KOPT-K1 (cell line): ENCODE results near the gene TANK.
"Not testable (repeated sequence)": the region's sequence is repeated elsewhere in the genome, so short reads cannot be mapped to it uniquely, and the experiment has no call there.

ENCODE experiments used
- H3K27ac ChIP-seq: fragments of 200-600 bp; sonication (generic); 2 replicates; pipeline ENCODE4 v1.5.1; 2016; ENCODE audit warnings: antibody characterized with exemption, mild to moderate bottlenecking, low read depth, low read length; ENCODE audit not compliant: poor library complexity, severe bottlenecking
- H3K36me3 ChIP-seq: fragments of 200-600 bp; sonication (generic); 2 replicates; pipeline ENCODE4 v1.5.1; 2017; ENCODE audit warnings: antibody characterized with exemption, mild to moderate bottlenecking, low read length, moderate library complexity; ENCODE audit not compliant: insufficient read depth
- H3K9me3 ChIP-seq: fragments of 200-600 bp; sonication (generic); 2 replicates; pipeline ENCODE4 v1.5.1; 2017; ENCODE audit warnings: antibody characterized with exemption, low read length, mild to moderate bottlenecking; ENCODE audit not compliant: insufficient read depth, poor library complexity, severe bottlenecking

Gene TANK

DNA sequence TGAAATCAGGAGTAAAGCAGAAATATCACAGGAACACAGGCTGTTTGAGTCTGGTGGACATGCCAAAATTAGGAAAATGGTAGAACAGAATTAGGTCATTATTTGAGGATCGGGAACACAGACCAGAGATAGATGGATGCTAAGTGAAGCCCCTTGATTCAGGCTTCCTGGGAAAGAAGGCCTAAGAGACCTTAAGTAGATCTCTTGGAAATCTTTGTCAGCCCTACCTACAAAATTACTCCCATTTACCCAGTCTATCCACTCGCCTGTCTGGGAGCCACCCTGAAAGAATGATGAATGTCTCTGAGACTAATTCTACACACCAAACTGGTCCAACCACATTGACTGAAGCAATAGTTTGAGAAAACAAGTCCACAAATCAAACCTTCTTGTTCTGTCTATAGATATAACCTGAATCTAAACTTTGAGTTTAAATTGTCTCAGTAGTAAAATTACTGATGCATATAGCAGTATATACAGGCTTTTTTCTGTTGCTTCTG, 36.6 kb upstream of the TANK start:
- Histone ChIP-seq H3K36me3 (no peaks in the 10 kb centered on the region), H3K9me3 (no peaks in the 10 kb centered on the region), H3K27ac (no peak overlapping the region)

DNA sequence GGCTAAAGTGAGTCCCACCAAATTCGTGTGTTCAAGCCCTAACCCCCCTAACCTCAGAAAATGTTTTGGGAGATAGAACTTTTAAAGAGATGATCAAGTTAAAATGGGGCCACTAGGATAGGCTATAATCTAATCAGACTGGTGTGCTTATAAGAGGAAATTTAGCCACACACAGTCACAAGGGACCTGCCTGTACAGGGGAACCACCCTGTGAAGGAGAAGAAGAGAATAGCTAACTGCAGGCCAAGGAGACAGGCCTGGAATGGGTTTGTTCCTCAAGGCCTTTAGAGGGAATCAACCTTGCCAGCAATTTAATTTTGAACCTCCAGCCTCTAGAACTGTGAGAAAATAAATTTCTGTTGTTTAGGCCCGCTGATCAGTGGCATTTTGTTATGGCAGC, 36.0 kb upstream of the TANK start:
- Histone ChIP-seq H3K9me3 (no peaks in the 10 kb centered on the region), H3K27ac (no peak overlapping the region), H3K36me3 (no peaks in the 10 kb centered on the region)

DNA sequence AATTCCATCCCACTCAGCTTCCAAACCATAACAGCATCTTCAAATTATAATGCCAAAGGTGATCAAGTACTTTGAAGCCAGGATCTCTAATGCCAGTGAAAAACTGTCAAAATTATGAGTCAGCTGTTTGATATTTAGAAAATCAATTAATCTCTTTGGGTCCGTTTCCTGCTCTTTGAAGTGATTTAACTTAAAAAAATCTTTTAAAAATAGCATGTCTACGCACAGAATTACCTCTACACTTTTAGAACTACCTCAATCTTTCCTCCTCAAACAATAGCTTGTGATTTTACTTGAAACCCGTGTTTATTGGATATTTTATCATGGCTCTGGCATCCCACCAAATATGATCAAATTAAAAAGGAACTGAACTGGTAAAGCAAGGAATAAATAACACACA, 31.3 kb upstream of the TANK start:
- H3K27ac ChIP-seq: no peak overlapping the region

DNA sequence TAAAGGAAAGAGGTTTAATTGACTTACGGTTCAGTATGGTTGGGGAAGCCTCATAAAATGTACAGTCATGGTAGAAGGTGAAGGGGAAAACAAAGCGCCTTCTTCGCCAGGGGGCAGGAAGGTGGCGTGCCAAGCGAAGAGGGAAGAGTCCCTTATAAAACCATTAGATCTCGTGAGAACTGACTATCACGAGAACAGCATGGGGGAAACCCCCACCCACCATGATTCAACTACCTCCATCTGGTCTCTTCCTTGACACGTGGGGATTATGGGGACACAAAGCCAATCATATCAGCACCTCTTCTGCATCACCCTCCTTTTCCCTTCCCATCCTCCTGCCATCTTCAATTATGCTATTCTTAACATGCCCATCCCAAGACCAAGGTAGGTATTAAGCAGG, 29.9 kb upstream of the TANK start:
- Histone ChIP-seq H3K9me3 (peaks cover 4% of the 10 kb centered on the region), H3K27ac (no peak overlapping the region), H3K36me3 (no peaks in the 10 kb centered on the region)

More for the DNA sequence above, 31.3 kb upstream of the TANK start:
- no peaks in the 10 kb centered on the region for H3K36me3 ChIP-seq
- H3K9me3 ChIP-seq: peaks cover 4% of the 10 kb centered on the region

DNA sequence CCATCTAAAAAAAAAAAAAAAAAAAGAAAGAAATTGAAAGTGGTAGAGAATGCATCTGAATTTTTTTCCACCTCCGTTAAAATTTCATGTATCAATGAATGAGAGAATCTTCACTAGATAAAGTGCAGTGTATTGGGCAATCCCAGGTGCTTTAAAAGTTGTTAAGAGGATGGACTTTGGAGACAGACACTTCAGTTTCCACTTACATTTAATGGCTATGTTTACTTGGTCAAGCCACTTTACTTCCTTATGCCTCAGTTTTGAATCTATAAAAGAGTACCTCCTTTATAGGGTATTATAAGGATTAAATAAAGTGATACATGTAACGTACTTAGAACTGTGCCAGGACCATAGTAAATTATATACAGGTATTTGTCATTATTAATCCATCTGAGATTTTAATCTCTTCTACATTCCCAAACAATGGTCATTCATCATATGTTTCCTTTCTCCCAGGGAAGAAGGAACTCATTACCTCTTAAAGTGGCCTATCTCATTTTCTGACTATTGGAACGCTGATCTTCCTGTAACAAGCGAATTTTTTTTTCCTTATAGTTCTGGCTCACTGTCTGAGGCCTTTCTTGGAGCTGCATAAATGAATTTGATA, 29.1 kb upstream of the TANK start:
- H3K9me3 ChIP-seq: peaks cover 4% of the 10 kb centered on the region
- H3K36me3 ChIP-seq: no peaks in the 10 kb centered on the region
- H3K27ac ChIP-seq: no peak overlapping the region

DNA sequence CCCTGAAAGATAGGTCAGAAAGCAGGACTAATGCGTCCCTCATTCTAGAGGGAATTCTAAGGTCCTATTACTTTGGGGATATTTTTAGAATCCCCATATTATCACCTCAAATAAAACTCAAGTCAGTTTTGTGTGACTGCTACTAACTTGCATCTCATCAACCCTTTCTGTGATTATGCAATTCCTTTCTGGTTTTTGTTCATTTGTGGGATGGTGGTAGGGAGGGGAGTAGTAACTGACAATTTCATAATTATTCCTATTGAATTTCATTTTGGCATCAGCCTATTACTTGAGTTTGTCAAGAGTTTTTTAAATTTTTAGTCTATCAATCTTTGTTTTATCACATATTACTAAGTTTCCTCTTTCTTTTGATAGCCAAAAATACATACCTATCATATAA, 28.4 kb upstream of the TANK start:
- H3K27ac ChIP-seq: no peak overlapping the region
- no peaks in the 10 kb centered on the region for H3K36me3 ChIP-seq

DNA sequence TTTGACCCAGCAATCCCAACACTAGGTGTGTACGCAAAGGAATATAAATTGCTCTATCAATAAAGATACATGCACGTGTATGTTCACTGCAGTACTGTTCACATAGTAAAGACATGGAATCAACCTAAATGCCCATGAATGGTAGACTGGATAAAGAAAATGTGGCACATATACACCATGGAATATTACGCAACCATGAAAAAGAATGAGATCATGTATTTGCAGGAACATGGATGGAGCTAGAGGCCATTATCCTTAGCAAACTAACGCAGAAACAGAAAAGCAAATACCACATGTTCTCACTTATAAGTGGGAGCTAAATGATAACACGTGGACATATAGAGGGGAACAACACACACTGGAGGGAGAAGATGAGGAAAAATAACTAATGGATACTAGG, 27.8 kb upstream of the TANK start:
- not testable (repeated sequence) for H3K27ac ChIP-seq, H3K36me3 ChIP-seq, H3K9me3 ChIP-seq

More for the DNA sequence above, 28.4 kb upstream of the TANK start:
- H3K9me3 ChIP-seq: peaks cover 4% of the 10 kb centered on the region

DNA sequence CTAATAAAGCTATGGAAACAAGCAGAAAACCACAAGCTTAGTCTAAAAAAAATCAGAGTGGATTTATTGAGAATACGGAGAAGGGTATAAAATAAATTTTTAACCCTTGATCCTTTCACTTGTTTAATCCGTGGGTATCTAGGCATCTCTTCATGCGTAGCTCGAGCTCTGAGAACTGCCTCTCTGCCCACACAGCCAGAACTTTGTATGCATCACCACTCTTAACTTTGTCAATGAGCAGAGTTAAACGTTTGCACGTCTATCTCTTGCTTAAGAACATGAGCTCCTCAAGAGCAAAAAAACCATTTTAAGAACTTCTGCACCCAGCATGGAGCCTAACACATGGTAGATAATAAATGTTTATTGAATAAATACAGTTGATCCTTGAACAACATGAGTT, 26.9 kb upstream of the TANK start:
- Histone ChIP-seq H3K27ac (no peak overlapping the region), H3K9me3 (peaks cover 4% of the 10 kb centered on the region), H3K36me3 (no peaks in the 10 kb centered on the region)

DNA sequence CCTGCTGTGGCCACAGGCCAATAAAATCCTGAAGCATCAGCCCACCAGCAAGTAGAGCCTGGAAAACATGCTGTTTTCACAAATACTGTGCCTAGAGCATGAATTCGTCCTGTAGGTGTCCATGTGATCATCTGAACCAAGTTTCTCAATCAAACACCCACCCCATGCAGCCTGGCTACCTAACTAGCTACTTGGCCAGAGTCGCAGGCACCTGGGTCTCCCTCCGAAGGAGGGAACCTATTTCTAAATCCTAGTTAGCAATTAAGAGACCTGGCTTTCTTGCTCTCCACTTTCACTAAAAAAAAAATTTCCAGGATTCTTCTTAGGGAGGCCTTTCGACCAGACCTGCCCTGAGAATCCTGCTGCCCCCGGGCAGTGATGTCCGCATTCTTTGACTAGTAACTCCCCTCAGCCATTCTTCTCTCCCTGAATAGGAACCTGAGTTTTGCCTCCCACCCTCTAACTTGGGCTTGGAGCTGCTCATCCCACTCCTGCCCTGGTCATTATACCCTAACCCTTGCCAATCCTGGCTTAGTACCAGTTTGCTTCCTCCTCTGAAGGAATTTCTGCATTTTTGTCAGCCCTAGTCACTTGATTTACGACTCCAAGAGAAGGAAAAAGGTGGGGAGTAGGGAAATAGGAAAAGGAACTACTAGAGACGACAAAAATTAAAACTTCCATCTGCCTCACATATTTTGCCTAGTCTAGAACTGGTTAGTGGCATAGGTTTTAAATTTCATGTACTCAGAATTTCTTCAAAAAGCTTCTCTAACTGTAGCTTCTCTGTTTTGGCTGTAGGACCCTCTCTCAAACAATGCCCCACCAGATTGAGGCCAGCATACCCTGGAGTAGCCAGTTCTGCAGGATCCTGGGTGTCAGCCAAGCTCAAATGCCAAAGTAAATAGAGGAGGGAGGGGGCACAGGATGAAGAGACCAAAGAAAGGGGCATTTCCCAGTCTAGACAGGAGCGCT, 25.4 kb upstream of the TANK start:
- no peaks in the 10 kb centered on the region for H3K36me3 ChIP-seq
- H3K27ac ChIP-seq: peak overlapping the region; percentile 5
- H3K9me3 ChIP-seq: peaks cover 4% of the 10 kb centered on the region

DNA sequence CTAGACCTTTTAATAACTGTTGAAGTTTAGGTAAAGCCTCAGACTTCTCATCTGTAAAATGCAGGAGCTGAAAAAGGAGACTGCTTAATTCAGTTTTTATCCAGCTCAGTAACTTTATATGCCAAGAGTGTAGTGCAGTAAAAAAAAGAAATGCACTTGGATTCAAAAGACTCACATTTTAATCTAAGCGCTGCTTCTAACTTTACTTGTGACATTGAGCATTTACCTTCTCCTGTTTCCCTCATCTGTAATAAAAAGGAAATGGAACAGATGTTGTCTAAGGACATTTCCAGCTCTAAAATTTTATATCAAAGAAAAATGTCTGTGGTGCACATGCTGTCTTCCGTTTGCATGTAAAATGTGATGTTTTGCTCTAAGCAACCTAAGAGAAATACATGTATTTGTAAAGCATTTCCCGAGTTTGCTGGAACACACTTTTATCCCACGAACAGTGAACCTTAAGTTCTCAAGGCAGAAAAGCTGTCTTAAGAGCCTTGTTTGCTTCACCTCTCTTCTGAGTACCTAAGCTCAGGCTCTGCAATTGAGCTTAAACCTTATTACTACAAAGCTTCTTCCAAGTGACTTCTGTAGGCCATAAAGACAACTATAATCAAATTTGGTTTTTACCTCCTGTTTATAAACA, 24.2 kb upstream of the TANK start:
- Histone ChIP-seq H3K9me3 (peaks cover 4% of the 10 kb centered on the region), H3K36me3 (no peaks in the 10 kb centered on the region), H3K27ac (peak overlapping the region; percentile 65)

DNA sequence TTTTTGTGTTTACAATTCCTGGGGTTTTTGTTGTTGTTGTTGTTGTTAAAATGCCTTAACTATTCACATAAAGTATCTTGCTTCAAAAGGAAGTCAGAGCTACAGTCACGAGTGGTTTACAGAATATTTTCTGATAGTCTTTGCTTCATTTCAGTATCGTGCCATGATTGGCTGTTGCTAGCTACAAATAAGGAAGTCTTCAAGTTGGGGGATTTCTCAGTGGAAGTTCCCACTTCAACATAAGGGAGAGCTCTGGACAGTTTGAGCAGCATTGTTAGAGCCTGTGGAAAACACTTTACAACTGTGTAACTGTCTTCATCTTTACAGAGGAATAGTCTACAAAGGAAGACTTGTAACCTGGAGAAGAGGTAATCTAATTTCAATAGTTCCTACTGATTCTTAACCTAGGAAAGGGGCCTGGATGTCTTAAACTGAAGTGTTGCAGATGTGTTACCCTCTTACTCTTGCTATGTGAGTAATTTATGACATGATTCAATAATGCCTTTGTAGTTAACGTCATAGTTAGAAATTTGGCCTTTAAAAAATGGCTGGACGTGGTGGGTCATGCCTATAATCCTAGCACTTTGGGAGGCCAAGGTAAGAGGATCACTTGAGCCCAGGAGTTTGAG, 23.4 kb upstream of the TANK start:
- H3K27ac ChIP-seq: peak overlapping the region; percentile 65
- H3K9me3 ChIP-seq: peaks cover 4% of the 10 kb centered on the region
- no peaks in the 10 kb centered on the region for H3K36me3 ChIP-seq

DNA sequence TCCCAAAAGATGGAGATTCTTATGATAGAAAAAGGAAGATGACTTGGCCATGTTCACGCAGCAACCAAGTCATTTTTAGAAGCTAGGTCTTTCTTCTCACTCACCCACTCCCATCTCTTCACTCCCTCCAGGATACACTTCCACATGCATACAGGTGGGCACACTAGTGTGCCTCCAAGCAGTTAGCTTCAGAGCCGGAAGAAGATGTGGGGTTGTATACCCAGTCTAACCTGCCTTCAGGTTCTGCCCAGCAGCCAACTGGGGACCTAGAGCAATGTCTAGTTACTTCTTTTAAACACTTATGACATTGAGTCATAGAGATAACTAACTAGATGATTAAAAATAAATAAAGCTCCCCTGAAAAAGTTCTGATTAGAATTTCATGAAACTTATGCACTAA, 21.8 kb upstream of the TANK start:
- H3K9me3 ChIP-seq: no peaks in the 10 kb centered on the region
- no peaks in the 10 kb centered on the region for H3K36me3 ChIP-seq
- peak overlapping the region; percentile 63 for H3K27ac ChIP-seq

DNA sequence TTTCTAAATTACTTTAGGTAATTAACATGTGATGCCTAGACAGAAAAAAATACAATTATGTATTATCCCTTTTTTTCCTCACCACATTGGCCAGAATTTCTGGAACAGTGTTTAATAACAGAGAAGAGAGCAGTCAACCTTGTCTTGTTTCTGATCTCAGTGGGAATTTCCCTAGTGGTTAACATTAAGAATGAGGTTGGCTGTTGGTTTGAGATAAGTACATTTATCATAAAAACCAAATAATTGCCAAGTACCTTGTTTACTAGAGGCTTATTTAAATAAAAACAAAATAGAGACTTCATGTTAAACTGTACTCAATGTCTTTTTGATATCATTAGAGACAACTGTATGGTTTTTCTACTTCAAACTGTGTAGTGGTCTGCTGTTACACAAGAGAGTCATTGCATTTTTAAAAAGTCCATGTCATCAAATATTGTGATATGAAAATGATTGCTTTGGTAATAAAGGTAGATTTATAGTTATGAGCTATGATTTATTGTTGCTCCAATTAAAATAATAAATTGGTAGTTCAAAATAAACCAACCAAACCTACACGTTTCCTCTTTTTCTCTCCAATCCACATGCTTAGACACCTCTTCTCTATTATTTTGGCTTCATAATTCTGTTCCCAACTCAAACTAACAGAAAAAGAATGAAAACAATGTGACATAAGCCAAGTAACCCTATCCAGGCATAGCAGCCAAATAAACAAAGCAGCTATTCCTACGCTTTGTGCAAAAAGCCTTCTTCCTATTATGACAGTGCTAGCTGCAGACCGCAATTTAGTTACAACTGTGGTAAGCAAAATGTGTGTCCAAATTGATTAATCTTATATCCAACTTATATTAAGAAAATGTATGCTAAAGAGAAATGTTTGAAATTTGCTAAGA, 20.9 kb upstream of the TANK start:
- Histone ChIP-seq H3K27ac (peak overlapping the region; percentile 63), H3K36me3 (no peaks in the 10 kb centered on the region), H3K9me3 (no peaks in the 10 kb centered on the region)

DNA sequence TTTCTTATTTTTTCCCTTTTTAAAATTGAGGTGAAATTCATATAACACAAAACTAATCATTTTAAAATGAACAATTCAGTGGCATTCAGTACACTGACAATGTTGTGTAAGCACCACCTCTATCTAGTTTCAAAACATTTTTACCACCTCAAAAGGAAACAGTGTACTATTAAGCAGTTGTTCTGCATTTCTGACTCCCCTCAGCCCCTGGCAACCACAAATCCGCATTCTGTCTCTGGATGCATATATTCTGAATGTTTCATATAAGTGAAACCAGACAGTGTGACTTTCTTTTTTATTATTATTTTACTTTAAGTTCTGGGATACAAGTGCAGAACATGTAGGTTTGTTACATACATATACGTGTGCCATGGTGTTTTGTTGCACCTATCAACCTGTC, 19.2 kb upstream of the TANK start:
- Histone ChIP-seq H3K9me3 (peaks cover 6% of the 10 kb centered on the region), H3K27ac (peak overlapping the region; percentile 63), H3K36me3 (no peaks in the 10 kb centered on the region)
